SK-N-SH (cell line): ENCODE measurements around the gene ARHGAP31. TPM values are rescaled to one million over a fixed set of nuclear protein-coding genes. Genes with fewer than 3 reads are reported as not detected.
A peak's percentile ranks its signal among the peaks of the same experiment; 100 is the strongest.

ENCODE experiments used
- CTCF ChIA-PET: fragments of 300-600, 350-600 bp; formaldehyde crosslinking; extraction: SDS; loops from one replicate; lab custom pipeline; 2021; lab: Yijun Ruan, JAX
- POLR2A ChIA-PET: fragments of 350-600 bp; sonication (Branson Sonifier 250); formaldehyde crosslinking; extraction: SDS; loops from one replicate; lab custom pipeline; 2020; ENCODE audit warnings: antibody characterized with exemption, inconsistent platforms; lab: Yijun Ruan, JAX
- DNase-seq: peaks from one replicate; pipeline ENCODE4 v3.0.0; 2012
- H2AFZ ChIP-seq: fragments of 200-600 bp; sonication (generic); 2 replicates; pipeline ENCODE4 v1.8.1; 2016; ENCODE audit warnings: antibody characterized with exemption, mild to moderate bottlenecking, low read depth
- H3F3A ChIP-seq: fragments of 200-600 bp; sonication (generic); replicated peaks from 2 replicates; pipeline ENCODE3; 2016; ENCODE audit warnings: antibody characterized with exemption, mild to moderate bottlenecking; ENCODE audit not compliant: insufficient read depth
- H3K27ac ChIP-seq, 2 experiments: fragments of 200-500 bp in 1 of 2; fragments of 200-600 bp in 1 of 2; sonication (Bioruptor generic) in 1 of 2; sonication (generic), shearing (Covaris generic) in 1 of 2; 2 replicates each; pipeline versions ENCODE4 v1.5.1 to v1.6.1; 2014 to 2016; ENCODE audit warnings: low read depth in 2 of 2, inconsistent platforms in 1 of 2, low read length in 1 of 2, mild to moderate bottlenecking in 1 of 2, mixed read lengths in 1 of 2
- H3K27me3 ChIP-seq: fragments of 200-600 bp; sonication (generic), shearing (Covaris generic); 2 replicates; pipeline ENCODE4 v1.6.1; 2016; ENCODE audit warnings: mixed run types; ENCODE audit not compliant: insufficient read depth
- H3K36me3 ChIP-seq, 2 experiments: fragments of 200-500 bp in 1 of 2; fragments of 200-600 bp in 1 of 2; sonication (Bioruptor generic) in 1 of 2; sonication (generic) in 1 of 2; replicated peaks in 1 of 2; 2 replicates each; pipeline versions ENCODE3 to v1.5.1; 2014 to 2016; ENCODE audit warnings: low read length in 1 of 2, mild to moderate bottlenecking in 1 of 2; ENCODE audit not compliant: insufficient read depth in 2 of 2, control insufficient read depth in 1 of 2
- H3K4me1 ChIP-seq, 2 experiments: fragments of 200-500 bp in 1 of 2; fragments of 200-600 bp in 1 of 2; sonication (Bioruptor generic) in 1 of 2; sonication (generic), shearing (Covaris generic) in 1 of 2; 2 replicates each; pipeline versions ENCODE4 v1.5.1 to v1.6.1; 2014 to 2016; ENCODE audit warnings: low read depth in 1 of 2, low read length in 1 of 2, mixed run types in 1 of 2; ENCODE audit not compliant: insufficient read depth in 2 of 2, control insufficient read depth in 1 of 2
- H3K4me2 ChIP-seq: fragments of 200-600 bp; sonication (generic), shearing (Covaris generic); 2 replicates; pipeline ENCODE4 v1.6.1; 2017; ENCODE audit warnings: mixed run types
- H3K4me3 ChIP-seq, 2 experiments: fragments of 200-500 bp in 1 of 2; fragments of 200-600 bp in 1 of 2; sonication (Bioruptor generic) in 1 of 2; sonication (generic), shearing (Covaris generic) in 1 of 2; 2 replicates each; pipeline versions ENCODE4 v1.5.1 to v1.8.1; 2014 to 2016; ENCODE audit warnings: low read depth in 2 of 2, inconsistent platforms in 1 of 2, low read length in 1 of 2, mild to moderate bottlenecking in 1 of 2, mixed read lengths in 1 of 2, moderate library complexity in 1 of 2
- H3K79me2 ChIP-seq: fragments of 200-600 bp; sonication (generic); 2 replicates; pipeline ENCODE4 v1.8.1; 2017; ENCODE audit warnings: mild to moderate bottlenecking; ENCODE audit not compliant: insufficient read depth
- H3K9ac ChIP-seq: fragments of 200-600 bp; sonication (generic); 2 replicates; pipeline ENCODE4 v1.6.1; 2017; ENCODE audit warnings: mixed run types
- H3K9me2 ChIP-seq: fragments of 200-600 bp; sonication (generic); 2 replicates; pipeline ENCODE4 v1.6.1; 2017; ENCODE audit warnings: mixed run types
- H3K9me3 ChIP-seq: fragments of 200-600 bp; sonication (generic); 2 replicates; pipeline ENCODE4 v1.6.1; 2017; ENCODE audit warnings: mixed run types, mild to moderate bottlenecking, moderate library complexity
- H4K20me1 ChIP-seq: fragments of 200-600 bp; sonication (generic); 2 replicates; pipeline ENCODE4 v1.6.1; 2017; ENCODE audit warnings: mild to moderate bottlenecking, mixed run types; ENCODE audit not compliant: insufficient read depth
- CHD2 ChIP-seq: fragments of 150-350 bp; IDR thresholded peaks from 2 replicates; pipeline ENCODE4 v1.6.1; 2018; ENCODE audit warnings: low read length; ENCODE audit not compliant: partially characterized antibody
- ELF1 ChIP-seq: IDR thresholded peaks from 2 replicates; pipeline ENCODE4 v1.4.0; 2012
- FOSL2 ChIP-seq: IDR thresholded peaks from 2 replicates; pipeline ENCODE4 v1.4.0; 2012; ENCODE audit warnings: low read depth, mild to moderate bottlenecking, moderate library complexity, borderline replicate concordance
- MEF2A ChIP-seq: IDR thresholded peaks from 2 replicates; pipeline ENCODE4 v1.4.0; 2012; ENCODE audit warnings: low read depth, borderline replicate concordance
- NFIC ChIP-seq: IDR thresholded peaks from 2 replicates; pipeline ENCODE4 v1.4.0; 2012; ENCODE audit warnings: borderline replicate concordance
- NRF1 ChIP-seq: IDR thresholded peaks from 2 replicates; pipeline ENCODE4 v1.6.1; 2012; ENCODE audit warnings: low read depth, mild to moderate bottlenecking, low read length
- POLR2AphosphoS5 ChIP-seq: IDR thresholded peaks from 2 replicates; pipeline ENCODE4 v1.6.1; 2012; ENCODE audit warnings: low read depth, low read length
- RAD21 ChIP-seq: IDR thresholded peaks from 2 replicates; pipeline ENCODE4 v1.6.1; 2012; ENCODE audit warnings: mild to moderate bottlenecking, low read length
- RCOR1 ChIP-seq: fragments of 150-350 bp; IDR thresholded peaks from 2 replicates; pipeline ENCODE4 v1.6.1; 2017; ENCODE audit warnings: antibody characterized with exemption, low read length
- SIN3A ChIP-seq: IDR thresholded peaks from 2 replicates; pipeline ENCODE4 v1.6.1; 2012; ENCODE audit warnings: low read depth, mild to moderate bottlenecking, low read length, moderate library complexity, borderline replicate concordance
- TAF1 ChIP-seq: IDR thresholded peaks from 2 replicates; pipeline ENCODE4 v1.6.1; 2012; ENCODE audit warnings: low read depth, mild to moderate bottlenecking, low read length, moderate library complexity, borderline replicate concordance
- TCF12 ChIP-seq: IDR thresholded peaks from 2 replicates; pipeline ENCODE4 v1.4.0; 2012
- YY1 ChIP-seq: IDR thresholded peaks from 2 replicates; pipeline ENCODE4 v1.4.0; 2012; ENCODE audit warnings: low read depth, mild to moderate bottlenecking
- WGBS: methylation state at CpG from one replicate; pipeline ENCODE4 v1.1.6; 2017; ENCODE audit warnings: low lambda C conversion rate; 5-methylcytosine and 5-hydroxymethylcytosine counted together
- polyA plus RNA-seq, 3 experiments: library from polyadenylated mRNA; depleted of rRNA; stranded (reverse); fragments of >200 nt; gene quantifications; 2 replicates each; pipeline ENCODE4 v1.2.3, GENCODE V29; 2012
- TF ChIP-seq, protein P1 (sequence below): fragments of 150-350 bp; IDR thresholded peaks from 2 replicates; pipeline ENCODE4 v1.6.1; 2017; ENCODE audit warnings: antibody characterized with exemption, low read length, low read depth, borderline replicate concordance
- TF ChIP-seq, protein P2 (sequence below): fragments of 200-600 bp; sonication (generic); IDR thresholded peaks from 2 replicates; pipeline ENCODE4 v1.6.1; 2017; ENCODE audit warnings: antibody characterized with exemption, mild to moderate bottlenecking, moderate library complexity
- TF ChIP-seq, protein P3 (sequence below): fragments of 150-350 bp; IDR thresholded peaks from 2 replicates; pipeline ENCODE4 v1.6.1; 2016; ENCODE audit warnings: mild to moderate bottlenecking, low read depth, low read length
- TF ChIP-seq, protein P4 (sequence below): IDR thresholded peaks from 2 replicates; pipeline ENCODE4 v1.4.0; 2012; ENCODE audit warnings: low read depth, borderline replicate concordance
- TF ChIP-seq, protein P5 (sequence below): IDR thresholded peaks from 2 replicates; pipeline ENCODE4; 2012
- TF ChIP-seq, protein P6 (sequence below): IDR thresholded peaks from 2 replicates; pipeline ENCODE4 v1.4.0; 2012; ENCODE audit warnings: low read depth

Gene ARHGAP31
- polyA plus RNA-seq, 1 of the 3 experiments (the other 2 are of a cell fraction) = 4.4 TPM

DNA sequence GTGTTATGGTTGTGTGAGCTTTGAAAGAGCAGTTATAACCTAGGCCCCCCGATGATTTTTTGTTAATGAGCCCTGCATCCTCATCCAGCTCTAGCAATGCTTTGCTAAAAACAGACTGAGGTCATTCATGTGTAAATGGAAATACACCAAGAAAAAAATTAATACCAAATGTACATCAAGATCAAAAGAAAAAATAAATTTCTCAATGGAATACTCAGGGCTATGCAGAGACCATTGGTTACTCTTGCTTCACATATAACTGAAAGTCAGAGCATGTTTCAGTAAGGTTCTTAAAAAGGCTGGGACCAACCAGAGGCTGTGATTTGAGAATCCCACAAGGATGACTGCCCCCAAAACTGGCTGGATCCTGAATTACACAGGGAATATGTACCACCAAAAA, 48.0 kb downstream of the ARHGAP31 start:
- ChIA-PET CTCF (no interaction called here), POLR2A (no interaction called here)
- 96% methylated on average over 1 of the region's 1 CpG for WGBS

DNA sequence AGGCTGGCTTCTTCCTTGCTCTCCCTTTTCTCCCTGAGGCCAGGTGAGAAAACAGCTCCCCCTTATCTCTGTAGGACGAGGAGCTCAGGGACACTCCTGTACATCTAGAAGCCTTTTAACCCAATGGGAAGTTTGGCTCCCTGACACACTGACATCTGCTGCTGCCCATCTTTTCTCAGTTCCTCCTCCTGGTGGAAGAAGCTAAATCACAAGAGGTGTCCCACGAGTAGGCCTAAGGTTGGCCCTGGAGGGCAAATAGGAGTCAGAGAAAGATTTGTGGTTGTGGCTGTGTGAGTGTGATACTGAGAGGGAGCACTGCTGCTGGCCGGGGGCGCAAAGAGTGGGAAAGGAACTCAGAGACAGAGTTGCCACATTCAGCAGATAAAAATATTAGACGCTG, 49.5 kb downstream of the ARHGAP31 start:
- peak overlapping the region in 1 of 2 experiments; percentile 16; a peak in 1 of 4 replicates for H3K27ac ChIP-seq
- no peak overlapping the region for H3K4me3 ChIP-seq
- peaks cover 34% of the 10 kb centered on the region for H3K79me2 ChIP-seq
- H3K27me3 ChIP-seq = no peaks in the 10 kb centered on the region
- WGBS = 94% methylated on average over 5 of the region's 5 CpGs
- H3K4me1 ChIP-seq = peaks cover 0 to 14% of the 10 kb centered on the region in 2 experiments; a peak in 2 of 4 replicates
- ChIA-PET POLR2A (no interaction called here), CTCF (no interaction called here)
- no peak overlapping the region for H3K4me2 ChIP-seq
- no peak overlapping the region for H2AFZ ChIP-seq
- no peaks in the 10 kb centered on the region for H3K9me3 ChIP-seq
- H3K9ac ChIP-seq = no peak overlapping the region
- H3K36me3 ChIP-seq = peaks cover 2 to 26% of the 10 kb centered on the region in 2 experiments
- H3F3A ChIP-seq = no peaks in the 10 kb centered on the region
- 0 out of 2 replicates have a peak, but pooled peaks cover 4% of the 10 kb centered on the region for H4K20me1 ChIP-seq
- no peaks in the 10 kb centered on the region for H3K9me2 ChIP-seq
- no peak for DNase-seq
- TF ChIP-seq, protein P1, sequence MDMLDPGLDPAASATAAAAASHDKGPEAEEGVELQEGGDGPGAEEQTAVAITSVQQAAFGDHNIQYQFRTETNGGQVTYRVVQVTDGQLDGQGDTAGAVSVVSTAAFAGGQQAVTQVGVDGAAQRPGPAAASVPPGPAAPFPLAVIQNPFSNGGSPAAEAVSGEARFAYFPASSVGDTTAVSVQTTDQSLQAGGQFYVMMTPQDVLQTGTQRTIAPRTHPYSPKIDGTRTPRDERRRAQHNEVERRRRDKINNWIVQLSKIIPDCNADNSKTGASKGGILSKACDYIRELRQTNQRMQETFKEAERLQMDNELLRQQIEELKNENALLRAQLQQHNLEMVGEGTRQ = no peak
- TF ChIP-seq, protein P2, sequence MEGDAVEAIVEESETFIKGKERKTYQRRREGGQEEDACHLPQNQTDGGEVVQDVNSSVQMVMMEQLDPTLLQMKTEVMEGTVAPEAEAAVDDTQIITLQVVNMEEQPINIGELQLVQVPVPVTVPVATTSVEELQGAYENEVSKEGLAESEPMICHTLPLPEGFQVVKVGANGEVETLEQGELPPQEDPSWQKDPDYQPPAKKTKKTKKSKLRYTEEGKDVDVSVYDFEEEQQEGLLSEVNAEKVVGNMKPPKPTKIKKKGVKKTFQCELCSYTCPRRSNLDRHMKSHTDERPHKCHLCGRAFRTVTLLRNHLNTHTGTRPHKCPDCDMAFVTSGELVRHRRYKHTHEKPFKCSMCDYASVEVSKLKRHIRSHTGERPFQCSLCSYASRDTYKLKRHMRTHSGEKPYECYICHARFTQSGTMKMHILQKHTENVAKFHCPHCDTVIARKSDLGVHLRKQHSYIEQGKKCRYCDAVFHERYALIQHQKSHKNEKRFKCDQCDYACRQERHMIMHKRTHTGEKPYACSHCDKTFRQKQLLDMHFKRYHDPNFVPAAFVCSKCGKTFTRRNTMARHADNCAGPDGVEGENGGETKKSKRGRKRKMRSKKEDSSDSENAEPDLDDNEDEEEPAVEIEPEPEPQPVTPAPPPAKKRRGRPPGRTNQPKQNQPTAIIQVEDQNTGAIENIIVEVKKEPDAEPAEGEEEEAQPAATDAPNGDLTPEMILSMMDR = no peak
- TF ChIP-seq TCF12 = no peak
- TF ChIP-seq, protein P3, sequence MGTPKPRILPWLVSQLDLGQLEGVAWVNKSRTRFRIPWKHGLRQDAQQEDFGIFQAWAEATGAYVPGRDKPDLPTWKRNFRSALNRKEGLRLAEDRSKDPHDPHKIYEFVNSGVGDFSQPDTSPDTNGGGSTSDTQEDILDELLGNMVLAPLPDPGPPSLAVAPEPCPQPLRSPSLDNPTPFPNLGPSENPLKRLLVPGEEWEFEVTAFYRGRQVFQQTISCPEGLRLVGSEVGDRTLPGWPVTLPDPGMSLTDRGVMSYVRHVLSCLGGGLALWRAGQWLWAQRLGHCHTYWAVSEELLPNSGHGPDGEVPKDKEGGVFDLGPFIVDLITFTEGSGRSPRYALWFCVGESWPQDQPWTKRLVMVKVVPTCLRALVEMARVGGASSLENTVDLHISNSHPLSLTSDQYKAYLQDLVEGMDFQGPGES = no peak
- no peak for TF ChIP-seq YY1
- TF ChIP-seq, protein P4, sequence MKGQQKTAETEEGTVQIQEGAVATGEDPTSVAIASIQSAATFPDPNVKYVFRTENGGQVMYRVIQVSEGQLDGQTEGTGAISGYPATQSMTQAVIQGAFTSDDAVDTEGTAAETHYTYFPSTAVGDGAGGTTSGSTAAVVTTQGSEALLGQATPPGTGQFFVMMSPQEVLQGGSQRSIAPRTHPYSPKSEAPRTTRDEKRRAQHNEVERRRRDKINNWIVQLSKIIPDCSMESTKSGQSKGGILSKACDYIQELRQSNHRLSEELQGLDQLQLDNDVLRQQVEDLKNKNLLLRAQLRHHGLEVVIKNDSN = no peak
- TF ChIP-seq NRF1 = no peak
- TF ChIP-seq FOSL2 = no peak
- TF ChIP-seq MEF2A = no peak
- no peak for TF ChIP-seq RCOR1
- TF ChIP-seq SIN3A = no peak

More for the DNA sequence above, 48.0 kb downstream of the ARHGAP31 start:
- 0 out of 2 replicates have a peak, but pooled peaks cover 4% of the 10 kb centered on the region for H4K20me1 ChIP-seq
- no peak for TF ChIP-seq CHD2
- TF ChIP-seq TCF12 = no peak
- TF ChIP-seq TAF1 = no peak
- TF ChIP-seq, protein P2 = no peak
- TF ChIP-seq SIN3A = no peak
- TF ChIP-seq, protein P5, sequence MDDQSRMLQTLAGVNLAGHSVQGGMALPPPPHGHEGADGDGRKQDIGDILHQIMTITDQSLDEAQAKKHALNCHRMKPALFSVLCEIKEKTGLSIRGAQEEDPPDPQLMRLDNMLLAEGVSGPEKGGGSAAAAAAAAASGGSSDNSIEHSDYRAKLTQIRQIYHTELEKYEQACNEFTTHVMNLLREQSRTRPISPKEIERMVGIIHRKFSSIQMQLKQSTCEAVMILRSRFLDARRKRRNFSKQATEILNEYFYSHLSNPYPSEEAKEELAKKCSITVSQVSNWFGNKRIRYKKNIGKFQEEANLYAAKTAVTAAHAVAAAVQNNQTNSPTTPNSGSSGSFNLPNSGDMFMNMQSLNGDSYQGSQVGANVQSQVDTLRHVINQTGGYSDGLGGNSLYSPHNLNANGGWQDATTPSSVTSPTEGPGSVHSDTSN = no peak
- no peak for TF ChIP-seq MEF2A
- no peak for TF ChIP-seq RAD21
- TF ChIP-seq NFIC = no peak
- no peak for TF ChIP-seq ELF1
- TF ChIP-seq POLR2AphosphoS5 = no peak
- TF ChIP-seq, protein P6, sequence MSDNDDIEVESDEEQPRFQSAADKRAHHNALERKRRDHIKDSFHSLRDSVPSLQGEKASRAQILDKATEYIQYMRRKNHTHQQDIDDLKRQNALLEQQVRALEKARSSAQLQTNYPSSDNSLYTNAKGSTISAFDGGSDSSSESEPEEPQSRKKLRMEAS = no peak
- TF ChIP-seq, all 33 proteins: peak for 0
- Histone ChIP-seq H3K36me3 (peaks cover 2 to 32% of the 10 kb centered on the region in 2 experiments), H3K4me1 (peaks cover 0 to 14% of the 10 kb centered on the region in 2 experiments; a peak in 2 of 4 replicates), H3K9ac (no peak overlapping the region), H3K79me2 (peaks cover 30% of the 10 kb centered on the region), H3K9me2 (no peaks in the 10 kb centered on the region), H3K4me2 (no peak overlapping the region), H3K27ac (no peak overlapping the region; a peak in 1 of 4 replicates), H2AFZ (no peak overlapping the region), H3K27me3 (no peaks in the 10 kb centered on the region), H3K9me3 (no peaks in the 10 kb centered on the region), H3F3A (no peaks in the 10 kb centered on the region), H3K4me3 (no peak overlapping the region)
- DNase-seq = no peak
